ENCODE measurements around the gene IQGAP2. TPM values are rescaled to one million over a fixed set of nuclear protein-coding genes. Genes with fewer than 3 reads are reported as not detected.

Gene IQGAP2
- total and polyA plus RNA-seq, 9 of the 15 experiments (the other 6 are each of a cell fraction or from before 2014, with no cell fraction given) = 8.7 to 23.2 (median 17.4) TPM

DNA sequence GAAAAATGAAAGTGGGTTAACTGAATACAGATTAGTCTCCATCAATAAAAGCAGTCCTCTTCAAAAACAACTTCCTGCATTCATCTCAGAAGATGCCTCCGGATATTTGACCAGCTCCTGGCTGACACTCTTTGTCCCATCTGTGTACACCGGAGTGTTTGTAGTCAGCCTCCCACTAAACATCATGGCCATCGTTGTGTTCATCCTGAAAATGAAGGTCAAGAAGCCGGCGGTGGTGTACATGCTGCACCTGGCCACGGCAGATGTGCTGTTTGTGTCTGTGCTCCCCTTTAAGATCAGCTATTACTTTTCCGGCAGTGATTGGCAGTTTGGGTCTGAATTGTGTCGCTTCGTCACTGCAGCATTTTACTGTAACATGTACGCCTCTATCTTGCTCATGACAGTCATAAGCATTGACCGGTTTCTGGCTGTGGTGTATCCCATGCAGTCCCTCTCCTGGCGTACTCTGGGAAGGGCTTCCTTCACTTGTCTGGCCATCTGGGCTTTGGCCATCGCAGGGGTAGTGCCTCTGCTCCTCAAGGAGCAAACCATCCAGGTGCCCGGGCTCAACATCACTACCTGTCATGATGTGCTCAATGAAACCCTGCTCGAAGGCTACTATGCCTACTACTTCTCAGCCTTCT is 329.4 kb downstream of the IQGAP2 start:
- no peak overlapping the region for H2AFZ ChIP-seq (ENCODE audit: low read depth, low read length)
- no peak overlapping the region for H3K9ac ChIP-seq (ENCODE audit: insufficient read depth in 1 of 2, low read depth in 2 of 2, low read length in 2 of 2)
- ATAC-seq (no peak), DNase-seq (ENCODE audit: extremely low read depth in 1 of 4, low spot score in 3 of 4) (no peak), FAIRE-seq (no peak)
- BruUV-seq (replicated peaks) = no TSS peak
- H3K9me1 ChIP-seq (ENCODE audit: control insufficient read depth, insufficient read depth, low read length) = no peaks in the 10 kb centered on the region
- POLR2A ChIA-PET = interaction anchor here (1.1 kb wide), 1 partner anchor 15 kb away, joined by 5 read pairs; no protein-coding TSS in a partner anchor
- peaks cover 4% of the 10 kb centered on the region; the same call in 1 of the 2 replicates for H3K9me3 ChIP-seq (replicated peaks; ENCODE audit: control insufficient read depth, insufficient read depth, low read depth, low read length)
- no peak overlapping the region for H3K4me2 ChIP-seq (ENCODE audit: insufficient read depth, low read length)
- H3K27ac ChIP-seq (ENCODE audit: extremely low read depth, low read depth, low read length) = no peak overlapping the region
- intact Hi-C loops (cut with micrococcal nuclease) = no loop called here
- CTCF ChIA-PET (ENCODE audit: low intra/inter-chr PET ratio) = no interaction called here
- no peak overlapping the region for H3K4me3 ChIP-seq
- H3K36me3 ChIP-seq (ENCODE audit: control insufficient read depth, insufficient read depth, low read length) = peaks cover 18% of the 10 kb centered on the region
- no peaks in the 10 kb centered on the region for H3K27me3 ChIP-seq (ENCODE audit: control insufficient read depth in 2 of 2, insufficient read depth in 2 of 2, low read length in 2 of 2)
- H3K4me1 ChIP-seq (replicated peaks in 1 of 2; ENCODE audit: control insufficient read depth in 2 of 2, insufficient read depth in 2 of 2, low read length in 2 of 2) = peaks cover 0 to 14% of the 10 kb centered on the region in 2 experiments; a peak in 3 of 5 replicates
- no peaks in the 10 kb centered on the region for H4K20me1 ChIP-seq (replicated peaks; ENCODE audit: control insufficient read depth, insufficient read depth, low read length)
- in situ Hi-C loops (cut with MboI) = no loop called here
- no peaks in the 10 kb centered on the region for H3K79me2 ChIP-seq (ENCODE audit: control insufficient read depth, insufficient read depth, low read length)
- WGBS (ENCODE audit: insufficient coverage, low coverage, missing lambda C conversion rate) = 84% methylated on average over 15 of the region's 15 CpGs
- TF ChIP-seq ZNF224 (CRISPR knock-in tag; IDR thresholded peaks at IDR 0.05) (no peak), DNMT1 (IDR thresholded peaks at IDR 0.05) (no peak), JUNB (CRISPR knock-in tag; conservative IDR thresholded peaks at IDR 0.05) (no peak), SETDB1 (IDR thresholded peaks at IDR 0.05; ENCODE audit: low read length) (no peak), GATAD2A (IDR thresholded peaks at IDR 0.05) (no peak), MECOM (CRISPR knock-in tag; IDR thresholded peaks at IDR 0.05) (no peak), SRSF3 (IDR thresholded peaks at IDR 0.05; ENCODE audit: insufficient read depth, low read length) (no peak), ETV5 (CRISPR knock-in tag; IDR thresholded peaks at IDR 0.05; ENCODE audit: low read depth) (no peak)
- TF ChIP-seq, protein P1, sequence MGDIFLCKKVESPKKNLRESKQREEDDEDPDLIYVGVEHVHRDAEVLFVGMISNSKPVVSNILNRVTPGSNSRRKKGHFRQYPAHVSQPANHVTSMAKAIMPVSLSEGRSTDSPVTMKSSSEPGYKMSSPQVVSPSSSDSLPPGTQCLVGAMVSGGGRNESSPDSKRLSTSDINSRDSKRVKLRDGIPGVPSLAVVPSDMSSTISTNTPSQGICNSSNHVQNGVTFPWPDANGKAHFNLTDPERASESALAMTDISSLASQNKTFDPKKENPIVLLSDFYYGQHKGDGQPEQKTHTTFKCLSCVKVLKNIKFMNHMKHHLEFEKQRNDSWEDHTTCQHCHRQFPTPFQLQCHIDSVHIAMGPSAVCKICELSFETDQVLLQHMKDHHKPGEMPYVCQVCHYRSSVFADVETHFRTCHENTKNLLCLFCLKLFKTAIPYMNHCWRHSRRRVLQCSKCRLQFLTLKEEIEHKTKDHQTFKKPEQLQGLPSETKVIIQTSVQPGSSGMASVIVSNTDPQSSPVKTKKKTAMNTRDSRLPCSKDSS (IDR thresholded peaks at IDR 0.05; ENCODE audit: low read depth, partially characterized antibody) = no peak
- TF ChIP-seq, protein P2, sequence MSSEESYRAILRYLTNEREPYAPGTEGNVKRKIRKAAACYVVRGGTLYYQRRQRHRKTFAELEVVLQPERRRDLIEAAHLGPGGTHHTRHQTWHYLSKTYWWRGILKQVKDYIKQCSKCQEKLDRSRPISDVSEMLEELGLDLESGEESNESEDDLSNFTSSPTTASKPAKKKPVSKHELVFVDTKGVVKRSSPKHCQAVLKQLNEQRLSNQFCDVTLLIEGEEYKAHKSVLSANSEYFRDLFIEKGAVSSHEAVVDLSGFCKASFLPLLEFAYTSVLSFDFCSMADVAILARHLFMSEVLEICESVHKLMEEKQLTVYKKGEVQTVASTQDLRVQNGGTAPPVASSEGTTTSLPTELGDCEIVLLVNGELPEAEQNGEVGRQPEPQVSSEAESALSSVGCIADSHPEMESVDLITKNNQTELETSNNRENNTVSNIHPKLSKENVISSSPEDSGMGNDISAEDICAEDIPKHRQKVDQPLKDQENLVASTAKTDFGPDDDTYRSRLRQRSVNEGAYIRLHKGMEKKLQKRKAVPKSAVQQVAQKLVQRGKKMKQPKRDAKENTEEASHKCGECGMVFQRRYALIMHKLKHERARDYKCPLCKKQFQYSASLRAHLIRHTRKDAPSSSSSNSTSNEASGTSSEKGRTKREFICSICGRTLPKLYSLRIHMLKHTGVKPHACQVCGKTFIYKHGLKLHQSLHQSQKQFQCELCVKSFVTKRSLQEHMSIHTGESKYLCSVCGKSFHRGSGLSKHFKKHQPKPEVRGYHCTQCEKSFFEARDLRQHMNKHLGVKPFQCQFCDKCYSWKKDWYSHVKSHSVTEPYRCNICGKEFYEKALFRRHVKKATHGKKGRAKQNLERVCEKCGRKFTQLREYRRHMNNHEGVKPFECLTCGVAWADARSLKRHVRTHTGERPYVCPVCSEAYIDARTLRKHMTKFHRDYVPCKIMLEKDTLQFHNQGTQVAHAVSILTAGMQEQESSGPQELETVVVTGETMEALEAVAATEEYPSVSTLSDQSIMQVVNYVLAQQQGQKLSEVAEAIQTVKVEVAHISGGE (CRISPR knock-in tag; IDR thresholded peaks at IDR 0.05) = no peak
- TF ChIP-seq, protein P3, sequence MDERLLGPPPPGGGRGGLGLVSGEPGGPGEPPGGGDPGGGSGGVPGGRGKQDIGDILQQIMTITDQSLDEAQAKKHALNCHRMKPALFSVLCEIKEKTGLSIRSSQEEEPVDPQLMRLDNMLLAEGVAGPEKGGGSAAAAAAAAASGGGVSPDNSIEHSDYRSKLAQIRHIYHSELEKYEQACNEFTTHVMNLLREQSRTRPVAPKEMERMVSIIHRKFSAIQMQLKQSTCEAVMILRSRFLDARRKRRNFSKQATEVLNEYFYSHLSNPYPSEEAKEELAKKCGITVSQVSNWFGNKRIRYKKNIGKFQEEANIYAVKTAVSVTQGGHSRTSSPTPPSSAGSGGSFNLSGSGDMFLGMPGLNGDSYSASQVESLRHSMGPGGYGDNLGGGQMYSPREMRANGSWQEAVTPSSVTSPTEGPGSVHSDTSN (CRISPR knock-in tag; IDR thresholded peaks at IDR 0.05; ENCODE audit: low read depth) = no peak
- TF ChIP-seq, protein P3 (tag; conservative IDR thresholded peaks at IDR 0.05; ENCODE audit: low read depth) = no peak
- TF ChIP-seq, protein P4, sequence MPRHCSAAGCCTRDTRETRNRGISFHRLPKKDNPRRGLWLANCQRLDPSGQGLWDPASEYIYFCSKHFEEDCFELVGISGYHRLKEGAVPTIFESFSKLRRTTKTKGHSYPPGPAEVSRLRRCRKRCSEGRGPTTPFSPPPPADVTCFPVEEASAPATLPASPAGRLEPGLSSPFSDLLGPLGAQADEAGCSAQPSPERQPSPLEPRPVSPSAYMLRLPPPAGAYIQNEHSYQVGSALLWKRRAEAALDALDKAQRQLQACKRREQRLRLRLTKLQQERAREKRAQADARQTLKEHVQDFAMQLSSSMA (CRISPR knock-in tag; IDR thresholded peaks at IDR 0.05) = no peak
- TF ChIP-seq, protein P5, sequence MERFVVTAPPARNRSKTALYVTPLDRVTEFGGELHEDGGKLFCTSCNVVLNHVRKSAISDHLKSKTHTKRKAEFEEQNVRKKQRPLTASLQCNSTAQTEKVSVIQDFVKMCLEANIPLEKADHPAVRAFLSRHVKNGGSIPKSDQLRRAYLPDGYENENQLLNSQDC (CRISPR knock-in tag; IDR thresholded peaks at IDR 0.05) = no peak
